Psoas muscle (tissue), 8 donors: ENCODE measurements around the gene FN3KRP. TPM values are rescaled to one million over a fixed set of nuclear protein-coding genes. Genes with fewer than 3 reads are reported as not detected.
"Not testable (repeated sequence)": the region's sequence is repeated elsewhere in the genome, so short reads cannot be mapped to it uniquely, and the experiment has no call there.

Experiments used
- ATAC-seq, 4 donors: fragments of 200-7000 bp; cut with Tn5 transposase; one replicate each; pipeline ENCODE4 v1.9.1; 2020; ENCODE audit warnings: moderate library complexity in 3 of 4, mild to moderate bottlenecking in 2 of 4
- DNase-seq, 2 donors: peaks; one replicate each; pipeline ENCODE4 v3.0.0-alpha.2; 2020
- H3K27ac ChIP-seq: fragments of 200-600 bp; one replicate; pipeline ENCODE4 v1.8.0; 2022
- H3K27me3 ChIP-seq, 3 donors: fragments of 200-600 bp in 1 of 3; one replicate each; pipeline versions ENCODE4 v1.6.1 to v1.8.0; 2013 to 2022; ENCODE audit warnings: low read length in 2 of 3, mild to moderate bottlenecking in 2 of 3, moderate library complexity in 1 of 3; ENCODE audit not compliant: insufficient read depth in 3 of 3
- H3K36me3 ChIP-seq, 2 donors: fragments of 200-600 bp in 1 of 2; one replicate each; pipeline versions ENCODE4 v1.6.1 to v1.8.0; 2013 to 2022; ENCODE audit warnings: low read depth in 1 of 2, mild to moderate bottlenecking in 1 of 2, moderate library complexity in 1 of 2; ENCODE audit not compliant: insufficient read depth in 1 of 2
- H3K4me1 ChIP-seq: fragments of 200-600 bp; one replicate; pipeline ENCODE4 v1.8.0; 2022
- H3K4me3 ChIP-seq: fragments of 200-600 bp; one replicate; pipeline ENCODE4 v1.8.0; 2022; ENCODE audit warnings: mild to moderate bottlenecking
- H3K9me3 ChIP-seq: fragments of 200-600 bp; one replicate; pipeline ENCODE4 v1.8.0; 2022
- CTCF ChIP-seq: fragments of 200-600 bp; IDR thresholded peaks from one replicate; pipeline ENCODE4 v1.8.0; 2022; ENCODE audit warnings: antibody characterized with exemption
- WGBS, 3 donors: extraction: QIAGEN DNeasy Blood & Tissue Kit; methylation state at CpG; one replicate each; pipeline versions ENCODE4 v1.1.6 to v1.1.7; 2013; 5-methylcytosine and 5-hydroxymethylcytosine counted together
- intact Hi-C, 2 donors: fragments of 100-400 bp; cut with DNase I; formaldehyde crosslinking; loops; one replicate each; pipeline versions ENCODE4 v1.11.0 to v1.14.2; 2022
- polyA plus RNA-seq, 3 donors: library from polyadenylated mRNA; stranded (reverse); fragments of 200-250 nt; gene quantifications; one replicate each; pipeline ENCODE4 v1.2.3, GENCODE V29; 2013
- total RNA-seq, 4 donors: library from RNA; stranded (reverse); fragmentation: NEBNext Ultra II Directional in 2 of 4; extraction: Animal tissue kit (Norgen Biotek cat#: 25700) in 2 of 4; gene quantifications; one replicate each; pipeline versions ENCODE4 v1.2.1 to v1.2.4, GENCODE V29; 2021 to 2023
- donor health status: healthy with polysubstance abuse.
- donor health status: DM: no; HTN: no; CAD: no; lungs with moderate emphysema.
- donor health status: Bipolar disorder and iron deficiency.
- donor health status: healthy.
- donor health status: DM: yes; HTN: yes; CAD: no.
- donor health status: DM: no; HTN: no; CAD: no.
- donor health status: DM: no; HTN: no; CAD: no.
- donor health status: DM: yes; HTN: yes; CAD: no.

Gene FN3KRP
- total and polyA plus RNA-seq, 7 donors: 5.0 to 15.7 (median 10.6) TPM

DNA sequence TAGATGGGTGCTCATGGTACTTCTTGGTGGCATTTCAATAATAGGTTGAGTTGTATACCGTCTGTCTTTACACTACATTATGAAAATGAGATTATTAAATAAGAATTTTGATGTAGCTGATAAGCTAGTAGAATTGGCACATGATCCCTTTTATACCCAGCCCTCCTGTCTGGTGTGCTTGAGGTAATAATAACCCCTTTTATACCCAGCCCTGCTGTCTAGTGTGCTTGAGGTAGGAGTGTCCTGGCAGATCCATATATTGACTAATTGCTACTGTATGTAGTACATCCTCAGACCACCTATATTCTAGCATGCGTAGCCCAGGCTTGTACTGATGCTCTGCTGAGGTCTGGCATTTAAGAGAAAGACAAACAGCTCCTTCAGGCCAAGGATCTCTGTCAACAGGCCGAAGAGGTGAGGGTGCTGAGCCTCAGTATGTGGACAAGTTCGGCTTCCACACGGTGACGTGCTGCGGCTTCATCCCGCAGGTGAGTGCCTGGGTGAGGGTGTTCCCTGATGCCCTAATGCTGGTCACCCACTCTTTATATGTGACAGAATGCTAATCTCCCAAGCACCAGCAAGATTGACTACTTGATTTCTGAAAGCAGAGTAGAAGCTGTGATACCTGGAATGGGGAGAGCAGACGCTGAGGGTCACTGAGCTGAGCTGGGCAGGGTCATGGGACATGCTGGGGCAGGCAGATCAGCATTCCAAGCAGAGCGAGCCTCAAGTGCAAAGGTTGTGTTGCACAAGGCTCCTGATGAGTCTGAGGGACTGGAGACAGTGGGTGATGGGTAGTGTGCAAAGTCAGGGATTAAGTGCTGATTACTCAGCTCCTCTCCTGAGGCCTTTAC, 24.6 kb downstream of the FN3KRP start:
- intact Hi-C loops: no loop called here
- DNase-seq (peak in 1 of 2 donors; percentile 32), ATAC-seq (no peak)
- peaks cover 13% of the 10 kb centered on the region for H3K4me1 ChIP-seq
- H3K36me3 ChIP-seq: peaks cover 8 to 70% of the 10 kb centered on the region in 2 donors
- no peak overlapping the region for H3K4me3 ChIP-seq
- H3K27me3 ChIP-seq: no peaks in the 10 kb centered on the region
- 96 to 98% (median 98%) methylated on average over 10 of the region's 10 CpGs for WGBS, 3 donors
- no peaks in the 10 kb centered on the region for H3K9me3 ChIP-seq
- TF ChIP-seq CTCF: no peak
- no peak overlapping the region for H3K27ac ChIP-seq

DNA sequence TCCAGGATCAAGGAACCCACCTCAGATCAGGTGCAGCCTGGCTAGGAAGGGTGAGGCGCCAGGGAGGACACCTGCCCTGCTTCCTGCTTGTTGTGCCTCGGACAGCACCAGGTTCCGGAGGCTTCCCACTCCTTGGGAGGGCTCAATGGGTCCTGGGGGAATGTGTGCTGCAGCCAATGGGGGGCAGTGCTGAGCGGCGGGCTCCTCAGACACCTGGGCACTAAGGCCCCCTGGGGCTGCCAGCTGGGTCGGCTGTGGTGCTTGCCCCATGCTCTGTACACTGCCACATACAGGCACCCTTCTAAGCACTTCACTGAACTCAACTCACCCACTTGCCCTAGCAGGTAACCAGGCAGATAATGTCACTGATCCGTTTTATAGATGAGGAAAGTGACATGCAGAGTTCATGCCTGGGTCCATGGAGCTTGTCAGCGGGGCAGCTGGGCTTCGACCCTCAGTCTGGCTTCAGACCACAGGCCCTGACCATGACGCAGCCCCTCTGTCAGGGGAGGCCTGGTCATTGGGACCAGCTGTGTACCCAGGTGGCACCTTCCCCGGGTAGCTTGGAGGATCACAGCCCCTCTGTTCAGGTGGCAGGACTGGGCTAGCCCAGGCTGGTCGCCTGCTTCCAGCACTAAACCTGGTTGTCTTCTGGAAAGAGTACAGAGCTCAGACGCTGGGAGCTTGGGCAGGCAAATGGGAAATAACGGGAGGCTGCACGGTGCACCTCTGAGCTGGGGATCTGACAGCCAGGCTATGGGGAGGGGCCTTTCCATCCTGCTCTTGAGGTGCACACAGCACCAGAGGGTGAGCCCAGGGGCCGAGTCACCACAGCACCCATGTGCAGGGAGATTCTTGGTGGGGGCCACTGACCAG, 27.1 kb downstream of the FN3KRP start:
- WGBS, 3 donors: 89 to 93% (median 92%) methylated on average over 15 to 16 of the region's 16 CpGs
- no peak for ATAC-seq

GRCh38 chr17:82744736-82745135, 28.2 kb downstream of the FN3KRP start:
- H3K36me3 ChIP-seq: peaks cover 8 to 49% of the 10 kb centered on the region in 2 donors
- H3K27ac ChIP-seq, H3K27me3 ChIP-seq, ATAC-seq, H3K9me3 ChIP-seq, intact Hi-C loops, H3K4me3 ChIP-seq, H3K4me1 ChIP-seq: not testable (repeated sequence)
- WGBS, 3 donors: 69 to 80% (median 76%) methylated on average over 7 of the region's 7 CpGs
- peak in 1 of 2 donors; percentile 12 for DNase-seq

More for the DNA sequence above, 27.1 kb downstream of the FN3KRP start:
- intact Hi-C loops: no loop called here
- Histone ChIP-seq H3K4me1 (no peaks in the 10 kb centered on the region), H3K27ac (no peak overlapping the region), H3K27me3 (no peaks in the 10 kb centered on the region), H3K9me3 (no peaks in the 10 kb centered on the region), H3K4me3 (no peak overlapping the region), H3K36me3 (peaks cover 8 to 58% of the 10 kb centered on the region in 2 donors)
- TF ChIP-seq CTCF: no peak
- DNase-seq: peak in 1 of 2 donors; percentile 42

DNA sequence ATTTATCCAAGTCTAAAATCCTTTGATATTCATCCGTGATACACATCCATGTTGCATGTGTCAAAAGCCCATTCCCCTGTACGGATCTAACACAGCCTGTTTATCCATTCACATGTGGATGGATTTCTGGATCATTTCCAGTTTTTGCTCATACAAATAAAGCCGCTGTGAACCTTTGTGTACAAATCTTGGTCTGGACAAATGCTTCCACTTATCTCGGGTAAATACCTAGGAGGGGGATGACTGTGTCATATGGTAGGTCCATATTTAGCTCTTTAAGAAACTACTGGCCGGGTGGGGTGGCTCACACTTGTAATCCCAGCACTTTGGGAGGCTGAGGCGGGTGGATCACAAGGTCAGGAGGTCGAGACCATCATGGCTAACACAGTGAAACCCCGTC, 29.0 kb downstream of the FN3KRP start:
- Histone ChIP-seq H3K4me1 (no peaks in the 10 kb centered on the region), H3K27me3 (no peaks in the 10 kb centered on the region), H3K27ac (no peak overlapping the region), H3K4me3 (no peak overlapping the region), H3K36me3 (peaks cover 8 to 41% of the 10 kb centered on the region in 2 donors), H3K9me3 (no peaks in the 10 kb centered on the region)
- intact Hi-C loops: no loop called here
- ATAC-seq (no peak), DNase-seq (no peak)
- 81 to 88% (median 87%) methylated on average over 8 of the region's 8 CpGs for WGBS, 3 donors
- no peak for TF ChIP-seq CTCF

DNA sequence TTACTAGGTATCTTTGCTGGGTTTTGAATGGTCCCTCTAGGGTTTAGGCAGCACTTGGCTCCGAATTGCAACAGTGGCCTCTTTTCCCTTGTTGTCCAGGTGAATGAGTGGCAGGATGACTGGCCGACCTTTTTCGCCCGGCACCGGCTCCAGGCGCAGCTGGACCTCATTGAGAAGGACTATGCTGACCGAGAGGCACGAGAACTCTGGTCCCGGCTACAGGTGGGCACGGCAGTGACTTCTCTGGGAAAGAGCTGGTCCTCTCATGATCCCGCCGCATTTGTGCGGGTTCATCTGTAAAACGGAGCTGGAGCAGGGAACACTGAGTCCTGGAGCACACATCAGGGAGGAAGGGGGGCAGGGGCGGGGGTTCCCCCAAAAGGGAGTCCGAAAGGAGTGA, 32.2 kb downstream of the FN3KRP start:
- Histone ChIP-seq H3K36me3 (peaks cover 0 to 8% of the 10 kb centered on the region in 2 donors), H3K27ac (no peak overlapping the region), H3K4me1 (peaks cover 6% of the 10 kb centered on the region), H3K9me3 (no peaks in the 10 kb centered on the region), H3K27me3 (no peaks in the 10 kb centered on the region), H3K4me3 (no peak overlapping the region)
- DNase-seq (peak in 1 of 2 donors; percentile 42), ATAC-seq (no peak)
- no peak for TF ChIP-seq CTCF
- 91 to 97% (median 96%) methylated on average over 16 of the region's 16 CpGs for WGBS, 3 donors
- intact Hi-C loops: no loop called here
